GM18868 (cell line): Measurements from ENCODE around the gene RIMBP2.

Experiments used
- ATAC-seq: cut with Tn5 transposase; IDR thresholded peaks from one replicate; pipeline ENCODE4 v1.9.1; 2021; ENCODE audit warnings: mild to moderate bottlenecking, moderate library complexity; ENCODE audit not compliant: unreplicated experiment

RIMBP2 gene

GRCh38 chr12:130555221-130555620 lies 160.9 kb downstream of the RIMBP2 start:
- ATAC-seq = no peak

GRCh38 chr12:130552483-130552996 lies 163.6 kb downstream of the RIMBP2 start:
- ATAC-seq = no peak

GRCh38 chr12:130549361-130549760 lies 166.7 kb downstream of the RIMBP2 start:
- no peak for ATAC-seq

GRCh38 chr12:130547480-130548155 lies 168.5 kb downstream of the RIMBP2 start:
- no peak for ATAC-seq

GRCh38 chr12:130546494-130546893 lies 169.6 kb downstream of the RIMBP2 start:
- no peak for ATAC-seq

- no peak for ATAC-seq
Observed at GRCh38 chr12:130545475-130545874, 170.6 kb downstream of the RIMBP2 start.

- no peak for ATAC-seq
Observed at GRCh38 chr12:130540376-130540775, 175.7 kb downstream of the RIMBP2 start.

- no peak for ATAC-seq
Observed at GRCh38 chr12:130538343-130539095, 177.6 kb downstream of the RIMBP2 start.

GRCh38 chr12:130537655-130538054 lies 178.4 kb downstream of the RIMBP2 start:
- no peak for ATAC-seq

- ATAC-seq = no peak
Observed at GRCh38 chr12:130537051-130537450, 179.0 kb downstream of the RIMBP2 start.

- ATAC-seq = no peak
Observed at GRCh38 chr12:130530429-130530828, 185.7 kb downstream of the RIMBP2 start.

GRCh38 chr12:130529781-130530180 lies 186.3 kb downstream of the RIMBP2 start:
- no peak for ATAC-seq

GRCh38 chr12:130527239-130527638 lies 188.9 kb downstream of the RIMBP2 start:
- ATAC-seq = no peak

- no peak for ATAC-seq
Observed at GRCh38 chr12:130526813-130527212, 189.3 kb downstream of the RIMBP2 start.

GRCh38 chr12:130525384-130526172 lies 190.5 kb downstream of the RIMBP2 start:
- ATAC-seq = no peak

- ATAC-seq = no peak
Observed at GRCh38 chr12:130524759-130525158, 191.3 kb downstream of the RIMBP2 start.

GRCh38 chr12:130523863-130524614 lies 192.1 kb downstream of the RIMBP2 start:
- ATAC-seq = no peak

GRCh38 chr12:130523208-130523607 lies 192.9 kb downstream of the RIMBP2 start:
- ATAC-seq = no peak

GRCh38 chr12:130522244-130522834 lies 193.8 kb downstream of the RIMBP2 start:
- ATAC-seq = no peak

GRCh38 chr12:130521375-130522124 lies 194.5 kb downstream of the RIMBP2 start:
- ATAC-seq = no peak
